ENCODE data around the gene SNRNP25. TPM values are rescaled to one million over a fixed set of nuclear protein-coding genes. Genes with fewer than 3 reads are reported as not detected.
"Not testable (repeated sequence)": the region's sequence is repeated elsewhere in the genome, so short reads cannot be mapped to it uniquely, and the experiment has no call there.

SNRNP25 gene
- total and polyA plus RNA-seq, 4 donors, result 15.1 to 22.2 (median 17.7) TPM

GRCh38 chr16:36336-36984 lies 17.2 kb upstream of the SNRNP25 start (continued):
- no peak for TF ChIP-seq GABPA (IDR thresholded peaks at IDR 0.05 in 1 of 2, conservative IDR thresholded peaks at IDR 0.05 in 1 of 2)
- TF ChIP-seq FOXA2 (IDR thresholded peaks at IDR 0.05), result no peak

- Histone ChIP-seq H3K36me3 (ENCODE audit: control insufficient read depth in 4 of 4, insufficient read depth in 3 of 4, low read depth in 1 of 4, low read length in 3 of 4) (no peaks in the 10 kb centered on the region), H3K27ac (ENCODE audit: low read depth in 1 of 2, low read length in 2 of 2) (no peak overlapping the region), H3K27me3 (ENCODE audit: control insufficient read depth in 4 of 4, insufficient read depth in 4 of 4, low read length in 3 of 4) (no peaks in the 10 kb centered on the region), H3K9me3 (ENCODE audit: control insufficient read depth in 4 of 4, low read length in 3 of 4) (no peaks in the 10 kb centered on the region), H3K9ac (ENCODE audit: low read depth in 1 of 2, low read length in 2 of 2) (no peak overlapping the region), H3K4me3 (ENCODE audit: low read depth in 1 of 3, low read length in 3 of 3) (no peak overlapping the region), H3K4me1 (ENCODE audit: control insufficient read depth in 4 of 4, insufficient read depth in 4 of 4, low read length in 3 of 4) (peaks cover 0 to 7% (median 1%) of the 10 kb centered on the region in 4 donors)
- no peak for TF ChIP-seq MAX (IDR thresholded peaks at IDR 0.05)
- no peak for TF ChIP-seq EGR1 (IDR thresholded peaks at IDR 0.05; ENCODE audit: low read depth in 2 of 2)
- TF ChIP-seq JUND (IDR thresholded peaks at IDR 0.05), result no peak
- TF ChIP-seq FOXA2 (IDR thresholded peaks at IDR 0.05), result no peak
- TF ChIP-seq YY1 (IDR thresholded peaks at IDR 0.05), result no peak
- TF ChIP-seq SP1 (IDR thresholded peaks at IDR 0.05), result no peak
- no peak for TF ChIP-seq HNF4A (conservative IDR thresholded peaks at IDR 0.05)
- TF ChIP-seq HNF4G (IDR thresholded peaks at IDR 0.05), result no peak
- TF ChIP-seq, protein P1, sequence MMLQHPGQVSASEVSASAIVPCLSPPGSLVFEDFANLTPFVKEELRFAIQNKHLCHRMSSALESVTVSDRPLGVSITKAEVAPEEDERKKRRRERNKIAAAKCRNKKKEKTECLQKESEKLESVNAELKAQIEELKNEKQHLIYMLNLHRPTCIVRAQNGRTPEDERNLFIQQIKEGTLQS (IDR thresholded peaks at IDR 0.05), result no peak
- no peak for TF ChIP-seq NR2F2 (IDR thresholded peaks at IDR 0.05)
- no peak for TF ChIP-seq TAF1 (conservative IDR thresholded peaks at IDR 0.05)
- TF ChIP-seq, protein P2, sequence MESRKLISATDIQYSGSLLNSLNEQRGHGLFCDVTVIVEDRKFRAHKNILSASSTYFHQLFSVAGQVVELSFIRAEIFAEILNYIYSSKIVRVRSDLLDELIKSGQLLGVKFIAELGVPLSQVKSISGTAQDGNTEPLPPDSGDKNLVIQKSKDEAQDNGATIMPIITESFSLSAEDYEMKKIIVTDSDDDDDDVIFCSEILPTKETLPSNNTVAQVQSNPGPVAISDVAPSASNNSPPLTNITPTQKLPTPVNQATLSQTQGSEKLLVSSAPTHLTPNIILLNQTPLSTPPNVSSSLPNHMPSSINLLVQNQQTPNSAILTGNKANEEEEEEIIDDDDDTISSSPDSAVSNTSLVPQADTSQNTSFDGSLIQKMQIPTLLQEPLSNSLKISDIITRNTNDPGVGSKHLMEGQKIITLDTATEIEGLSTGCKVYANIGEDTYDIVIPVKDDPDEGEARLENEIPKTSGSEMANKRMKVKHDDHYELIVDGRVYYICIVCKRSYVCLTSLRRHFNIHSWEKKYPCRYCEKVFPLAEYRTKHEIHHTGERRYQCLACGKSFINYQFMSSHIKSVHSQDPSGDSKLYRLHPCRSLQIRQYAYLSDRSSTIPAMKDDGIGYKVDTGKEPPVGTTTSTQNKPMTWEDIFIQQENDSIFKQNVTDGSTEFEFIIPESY (IDR thresholded peaks at IDR 0.05), result no peak
- TF ChIP-seq RXRA (IDR thresholded peaks at IDR 0.05), result no peak
- TF ChIP-seq GABPA (IDR thresholded peaks at IDR 0.05 in 1 of 2, conservative IDR thresholded peaks at IDR 0.05 in 1 of 2), result no peak
- no peak for TF ChIP-seq FOXA1 (IDR thresholded peaks at IDR 0.05)
- no peak for TF ChIP-seq RAD21 (IDR thresholded peaks at IDR 0.05)
- WGBS, result 91% methylated on average over 5 of the region's 5 CpGs
- DNase-seq (ENCODE audit: low spot score), result no peak
Measured at GRCh38 chr16:37511-37910, 16.1 kb upstream of the SNRNP25 start.

DNA sequence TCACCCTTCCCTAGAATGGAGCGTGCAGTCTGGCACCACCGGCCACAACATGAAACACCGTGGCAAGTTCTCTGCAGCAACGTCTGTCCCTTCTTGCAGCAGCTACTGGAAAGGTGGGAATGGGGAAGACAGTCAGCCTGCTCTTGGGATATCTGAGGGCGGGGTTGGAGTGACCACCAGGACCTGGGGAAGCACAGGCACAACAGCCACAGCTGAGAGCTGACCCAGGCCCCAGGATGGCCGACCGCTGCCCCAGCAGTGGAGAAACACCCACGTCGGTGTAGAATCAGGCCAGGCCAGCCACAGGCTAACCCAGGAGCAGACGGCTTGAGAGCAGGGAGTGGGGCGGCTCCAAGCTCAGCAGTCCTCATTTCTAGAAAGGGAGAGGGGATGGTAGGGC lies 15.4 kb upstream of the SNRNP25 start:
- H3K4me1 ChIP-seq (ENCODE audit: control insufficient read depth in 4 of 4, insufficient read depth in 4 of 4, low read length in 3 of 4); DNase-seq (ENCODE audit: low spot score); H3K4me3 ChIP-seq (ENCODE audit: low read depth in 1 of 3, low read length in 3 of 3); H3K36me3 ChIP-seq (ENCODE audit: control insufficient read depth in 4 of 4, insufficient read depth in 3 of 4, low read depth in 1 of 4, low read length in 3 of 4); H3K9ac ChIP-seq (ENCODE audit: low read depth in 1 of 2, low read length in 2 of 2); H3K27ac ChIP-seq (ENCODE audit: low read depth in 1 of 2, low read length in 2 of 2); H3K27me3 ChIP-seq (ENCODE audit: control insufficient read depth in 4 of 4, insufficient read depth in 4 of 4, low read length in 3 of 4); H3K9me3 ChIP-seq (ENCODE audit: control insufficient read depth in 4 of 4, low read length in 3 of 4): not testable (repeated sequence)
- WGBS, result 95% methylated on average over 11 of the region's 11 CpGs

Data from liver (tissue), 9 donors.